G401 (cell line): ENCODE results near the gene AGAP1. TPM values are rescaled to one million over a fixed set of nuclear protein-coding genes. Genes with fewer than 3 reads are reported as not detected.
A peak's percentile ranks its signal among the peaks of the same experiment; 100 is the strongest.
"Not testable (repeated sequence)": the region's sequence is repeated elsewhere in the genome, so short reads cannot be mapped to it uniquely, and the experiment has no call there.

Experiments used
- DNase-seq: peaks from one replicate; pipeline ENCODE4 v3.0.0-alpha.2; 2015; ENCODE audit warnings: low spot score
- in situ Hi-C: cut with HindIII; loops from 2 replicates; pipeline ENCODE4 v1.10.0; 2016; ENCODE audit warnings: low sequenced_read_pairs, mixed read lengths
- total RNA-seq: library from RNA; depleted of rRNA; stranded (reverse); fragments of >200 nt; shearing (Covaris generic); gene quantifications from 2 replicates; pipeline ENCODE4 v1.2.3, GENCODE V29; 2014

The AGAP1 gene
- total RNA-seq, 1 experiment from 2014 or later, result 14.4 TPM

GRCh38 chr2:236047886-236048540 lies 554.2 kb downstream of the AGAP1 start:
- in situ Hi-C loops, result no loop called here
- DNase-seq, result no peak

GRCh38 chr2:236049981-236050380 lies 556.1 kb downstream of the AGAP1 start:
- peak; percentile 12 for DNase-seq
- in situ Hi-C loops, result no loop called here

DNA sequence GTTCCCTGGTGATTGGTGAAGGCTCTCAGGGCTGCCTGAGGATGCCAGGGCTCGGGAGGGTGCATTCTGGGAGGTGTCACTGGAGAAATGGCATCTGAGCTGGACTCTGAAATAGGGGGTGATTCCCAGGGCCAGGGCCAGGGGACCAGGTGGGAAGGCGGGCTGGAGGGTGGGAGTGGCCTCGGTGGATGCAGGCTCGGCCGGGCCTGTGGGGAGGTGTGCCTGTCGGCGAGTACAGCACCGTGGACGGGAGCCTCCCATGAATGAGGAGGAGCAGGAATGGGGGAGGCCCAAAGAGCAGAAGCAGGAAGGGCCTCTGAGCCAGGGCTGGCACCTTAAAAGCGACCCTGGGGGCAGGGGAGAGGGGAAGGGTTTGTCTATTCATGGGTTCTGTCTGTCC lies 557.5 kb downstream of the AGAP1 start:
- DNase-seq, result no peak

DNA sequence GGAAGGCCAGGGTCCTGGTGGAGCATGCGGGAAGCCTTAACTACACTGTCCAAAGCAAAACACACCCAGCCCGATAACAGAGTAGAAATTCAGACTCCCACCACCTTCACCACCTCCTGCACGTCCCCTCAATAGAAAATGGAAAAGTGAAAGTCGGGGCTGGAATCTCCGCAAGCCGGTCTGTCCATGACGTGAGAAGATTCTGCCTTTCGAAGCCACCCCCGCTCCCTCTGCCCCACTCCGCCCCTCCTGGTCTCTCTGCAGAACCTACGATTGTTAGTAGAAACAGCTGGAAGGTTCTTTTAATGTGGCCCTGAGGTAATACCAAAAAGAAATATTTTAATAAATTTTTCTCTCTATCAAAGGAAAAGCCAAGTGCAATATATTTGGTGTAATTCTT lies 558.0 kb downstream of the AGAP1 start:
- no peak for DNase-seq
- in situ Hi-C loops, result no loop called here

More for the DNA sequence above, 557.5 kb downstream of the AGAP1 start:
- in situ Hi-C loops, result no loop called here

DNA sequence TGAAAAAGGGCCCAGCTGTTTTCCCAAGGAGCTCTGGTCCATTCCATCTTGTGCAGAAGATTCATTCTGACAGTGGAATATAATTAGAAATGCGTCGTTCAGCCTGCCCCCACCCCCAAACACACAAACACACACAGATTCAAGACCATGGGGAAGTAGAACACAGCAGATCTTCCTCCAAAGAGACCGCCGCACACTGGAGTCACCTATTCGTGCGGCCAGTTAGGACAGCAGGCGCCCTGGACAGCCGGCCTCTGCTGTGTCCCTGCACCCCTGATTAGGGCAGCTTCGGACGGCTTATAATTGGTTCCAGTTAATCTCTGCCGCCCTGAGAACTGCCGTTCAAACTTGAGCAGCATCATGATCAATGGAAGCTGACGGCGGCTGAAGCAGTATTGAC lies 558.4 kb downstream of the AGAP1 start:
- in situ Hi-C loops, result no loop called here
- no peak for DNase-seq

GRCh38 chr2:236052926-236053821 lies 559.3 kb downstream of the AGAP1 start:
- DNase-seq, result peak; percentile 84
- in situ Hi-C loops, result no loop called here

- peak; percentile 24 for DNase-seq
- in situ Hi-C loops, result no loop called here
Observed at GRCh38 chr2:236054125-236054524, 560.3 kb downstream of the AGAP1 start.

- in situ Hi-C loops, result no loop called here
- no peak for DNase-seq
Observed at GRCh38 chr2:236054621-236055305, 560.9 kb downstream of the AGAP1 start.

DNA sequence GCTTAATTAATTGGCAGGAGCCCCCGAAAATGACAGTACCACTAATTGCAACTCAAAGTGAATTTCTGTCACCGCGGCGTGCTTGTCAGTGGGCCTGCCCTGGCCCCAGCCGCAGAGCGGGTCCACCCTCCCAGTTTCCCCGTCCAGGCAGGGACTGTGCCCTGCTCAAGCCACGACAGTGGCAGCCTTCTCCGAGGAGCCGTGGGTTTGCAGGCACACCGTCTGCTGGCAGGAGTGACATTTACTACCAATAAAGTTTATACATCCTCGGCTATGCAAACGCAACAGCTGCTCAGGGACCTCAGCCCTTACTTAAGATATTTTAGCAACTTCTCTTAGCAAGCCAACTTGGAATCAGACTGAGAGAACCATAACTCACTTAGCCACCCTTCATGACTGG lies 561.6 kb downstream of the AGAP1 start:
- in situ Hi-C loops, result no loop called here
- DNase-seq, result no peak

GRCh38 chr2:236056141-236056540 lies 562.3 kb downstream of the AGAP1 start:
- in situ Hi-C loops, result no loop called here
- DNase-seq, result no peak

- in situ Hi-C loops, result no loop called here
- DNase-seq, result no peak
Observed at GRCh38 chr2:236057375-236057774, 563.5 kb downstream of the AGAP1 start.

DNA sequence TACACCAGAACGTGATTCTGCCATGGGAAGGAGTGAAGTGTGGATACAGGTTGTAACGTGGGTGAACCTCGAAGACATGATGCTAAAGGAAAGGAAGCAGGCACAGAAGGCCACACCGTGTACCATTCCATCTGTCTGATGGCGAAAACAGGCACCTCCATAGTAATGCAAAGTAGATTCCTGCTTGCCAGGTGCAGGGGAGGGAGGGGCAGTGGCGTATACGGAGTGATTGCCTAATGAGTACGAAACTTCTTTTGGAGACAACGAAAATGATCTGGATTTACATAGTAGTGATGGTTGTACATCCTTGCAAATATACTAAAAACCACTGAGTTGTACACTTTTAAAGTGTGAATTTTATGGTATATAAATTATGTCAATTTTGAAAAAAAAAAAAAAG lies 567.7 kb downstream of the AGAP1 start:
- in situ Hi-C loops, result no loop called here
- no peak for DNase-seq

DNA sequence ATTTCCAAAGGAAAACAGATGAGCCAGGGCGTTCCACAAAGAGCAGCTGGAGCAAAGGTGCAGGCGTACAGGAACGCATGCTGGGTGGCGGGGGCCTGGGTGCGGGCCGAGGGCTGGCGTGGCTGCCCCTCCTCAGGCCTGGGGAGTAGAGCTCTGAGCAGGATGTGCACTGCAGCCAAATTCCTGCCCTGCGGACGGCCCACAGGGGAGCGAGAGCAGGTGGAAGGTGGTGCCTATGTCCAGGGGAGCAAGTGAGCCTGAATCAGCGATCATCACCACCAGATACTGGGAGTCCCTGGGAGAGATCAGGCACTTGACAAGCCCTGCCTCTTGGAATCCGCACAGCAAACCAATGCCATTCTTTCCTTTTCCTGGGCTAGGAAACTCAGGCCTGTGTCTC lies 568.1 kb downstream of the AGAP1 start:
- DNase-seq, result no peak
- in situ Hi-C loops, result no loop called here

- in situ Hi-C loops, DNase-seq: not testable (repeated sequence)
Observed at GRCh38 chr2:236062806-236063205, 569.0 kb downstream of the AGAP1 start.

GRCh38 chr2:236063994-236064393 lies 570.2 kb downstream of the AGAP1 start:
- in situ Hi-C loops, result no loop called here
- DNase-seq, result no peak

- in situ Hi-C loops, result no loop called here
- DNase-seq, result no peak
Observed at GRCh38 chr2:236065314-236066160, 571.7 kb downstream of the AGAP1 start.

DNA sequence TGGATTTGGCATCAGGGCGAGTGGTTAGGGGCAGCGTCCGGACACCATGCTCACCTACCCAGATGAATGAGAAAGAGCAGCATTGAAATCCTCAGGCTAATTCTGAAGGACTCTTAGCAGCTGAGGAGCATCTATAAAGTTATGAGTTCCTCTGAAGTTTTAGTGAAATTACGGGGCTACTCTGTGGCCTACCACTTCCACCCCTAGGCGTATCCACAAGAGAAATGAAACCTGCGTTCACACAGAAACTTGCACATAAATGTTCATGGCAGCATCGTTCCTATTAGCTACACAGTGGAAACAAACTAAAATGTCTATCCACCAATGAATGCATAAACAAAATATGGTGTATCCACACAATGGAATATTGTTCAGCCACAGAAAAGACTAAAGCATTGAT lies 576.4 kb downstream of the AGAP1 start:
- in situ Hi-C loops, result no loop called here
- no peak for DNase-seq

- no peak for DNase-seq
- in situ Hi-C loops, result no loop called here
Observed at GRCh38 chr2:236073246-236073645, 579.4 kb downstream of the AGAP1 start.
